GM19099 (cell line): ENCODE results near the gene GPR75.

Experiments used
- POLR2A ChIP-seq: IDR thresholded peaks from 3 replicates; pipeline ENCODE4 v1.6.1; 2011; ENCODE audit warnings: low read depth; ENCODE audit not compliant: insufficient read length; ENCODE audit errors: extremely low read depth

GPR75 gene

GRCh38 chr2:53859206-53860181 lies at the start of gene GPR75:
TSS of gene GPR75 (minus strand) at chr2:53859967. CDS start at chr2:53854756, 5,211 bp downstream.
- TF ChIP-seq POLR2A, result no peak

GRCh38 chr2:53907582-53907981 lies 47.8 kb upstream of the GPR75 start:
- TF ChIP-seq POLR2A, result no peak

GRCh38 chr2:53905396-53905795 lies 45.6 kb upstream of the GPR75 start:
- no peak for TF ChIP-seq POLR2A

GRCh38 chr2:53903011-53903410 lies 43.2 kb upstream of the GPR75 start:
- TF ChIP-seq POLR2A, result no peak

GRCh38 chr2:53901192-53901591 lies 41.4 kb upstream of the GPR75 start:
- TF ChIP-seq POLR2A, result no peak

- no peak for TF ChIP-seq POLR2A
Measured at GRCh38 chr2:53896864-53897263, 37.1 kb upstream of the GPR75 start.

- no peak for TF ChIP-seq POLR2A
Measured at GRCh38 chr2:53886406-53887280, 26.9 kb upstream of the GPR75 start.

GRCh38 chr2:53884883-53885282 lies 25.1 kb upstream of the GPR75 start:
- no peak for TF ChIP-seq POLR2A

- no peak for TF ChIP-seq POLR2A
Measured at GRCh38 chr2:53881986-53882385, 22.2 kb upstream of the GPR75 start.

GRCh38 chr2:53881360-53881759 lies 21.6 kb upstream of the GPR75 start:
- no peak for TF ChIP-seq POLR2A

- TF ChIP-seq POLR2A, result no peak
Measured at GRCh38 chr2:53880756-53881155, 21.0 kb upstream of the GPR75 start.

- no peak for TF ChIP-seq POLR2A
Measured at GRCh38 chr2:53877556-53877955, 17.8 kb upstream of the GPR75 start.

- TF ChIP-seq POLR2A, result no peak
Measured at GRCh38 chr2:53877112-53877511, 17.3 kb upstream of the GPR75 start.

- no peak for TF ChIP-seq POLR2A
Measured at GRCh38 chr2:53874401-53874950, 14.7 kb upstream of the GPR75 start.

GRCh38 chr2:53867773-53868172 lies 8.0 kb upstream of the GPR75 start:
- no peak for TF ChIP-seq POLR2A

GRCh38 chr2:53867169-53867568 lies 7.4 kb upstream of the GPR75 start:
- no peak for TF ChIP-seq POLR2A

GRCh38 chr2:53865962-53866361 lies 6.2 kb upstream of the GPR75 start:
- no peak for TF ChIP-seq POLR2A
